HG03558 (cell line): ENCODE measurements around the gene SLCO2A1.

Experiments
- ATAC-seq: cut with Tn5 transposase; IDR thresholded peaks from one replicate; pipeline ENCODE4 v1.9.1; 2021; ENCODE audit warnings: moderate number of reproducible peaks; ENCODE audit not compliant: unreplicated experiment; ENCODE audit errors: extremely low read depth

The SLCO2A1 gene

DNA sequence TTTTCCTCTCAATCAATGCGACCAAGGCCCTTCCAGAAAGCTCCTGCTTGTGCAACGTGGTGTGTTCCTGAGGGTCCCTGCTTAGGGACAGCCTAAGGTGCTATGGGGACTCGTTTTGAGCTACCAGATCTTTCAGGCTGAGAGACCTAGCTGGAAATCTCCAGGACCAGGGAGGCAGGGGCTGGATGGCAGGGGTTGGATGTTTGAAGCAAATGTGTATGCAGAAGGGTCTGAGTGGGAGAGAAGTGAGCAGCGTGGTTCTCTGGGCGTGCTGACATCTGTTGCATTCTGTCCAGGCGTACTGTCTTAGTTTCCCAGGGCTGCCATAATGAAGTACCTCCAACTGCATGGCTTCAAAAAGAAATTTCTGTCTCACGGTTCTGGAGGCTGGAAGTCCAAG is 31.7 kb upstream of the SLCO2A1 start:
- ATAC-seq = no peak

DNA sequence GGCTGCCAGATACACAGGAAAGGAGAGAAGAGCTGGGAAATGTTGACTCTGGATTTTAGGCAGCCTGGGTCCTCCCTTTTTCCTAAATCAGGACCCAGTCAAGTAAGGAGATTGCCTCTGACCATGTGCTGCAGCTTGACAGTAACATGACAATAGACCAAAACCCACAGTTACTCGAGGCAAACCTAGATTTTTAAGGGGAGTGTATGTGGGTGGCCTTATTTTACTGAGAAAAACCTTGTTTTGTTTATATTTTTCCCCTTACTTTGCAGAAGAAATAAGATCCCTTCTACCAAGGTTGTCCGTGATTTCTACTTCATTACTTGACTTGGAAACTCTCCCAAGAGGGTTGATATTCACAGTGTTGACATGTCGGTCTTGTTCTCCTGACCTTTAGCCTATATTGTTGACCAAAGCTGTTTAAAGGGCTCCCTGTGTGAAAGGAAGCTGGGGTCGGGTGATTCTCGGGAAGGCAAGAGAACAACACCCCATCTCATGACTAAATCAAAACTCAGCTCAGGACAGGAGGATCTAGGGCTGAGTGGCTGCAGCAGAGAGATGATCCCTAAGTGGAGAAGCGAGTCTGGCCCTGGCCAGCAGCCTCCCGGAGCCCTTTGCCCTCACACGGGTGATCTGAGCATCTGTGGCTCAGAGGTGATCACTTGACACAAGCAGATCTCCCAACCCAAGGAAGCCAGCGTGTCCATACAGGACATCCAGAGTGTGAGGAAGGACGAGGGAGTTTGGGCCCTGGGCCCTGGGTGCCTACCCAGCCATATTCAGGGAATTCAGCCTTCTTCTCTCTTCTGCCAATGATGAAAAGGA is 31.0 kb upstream of the SLCO2A1 start:
- ATAC-seq = no peak

DNA sequence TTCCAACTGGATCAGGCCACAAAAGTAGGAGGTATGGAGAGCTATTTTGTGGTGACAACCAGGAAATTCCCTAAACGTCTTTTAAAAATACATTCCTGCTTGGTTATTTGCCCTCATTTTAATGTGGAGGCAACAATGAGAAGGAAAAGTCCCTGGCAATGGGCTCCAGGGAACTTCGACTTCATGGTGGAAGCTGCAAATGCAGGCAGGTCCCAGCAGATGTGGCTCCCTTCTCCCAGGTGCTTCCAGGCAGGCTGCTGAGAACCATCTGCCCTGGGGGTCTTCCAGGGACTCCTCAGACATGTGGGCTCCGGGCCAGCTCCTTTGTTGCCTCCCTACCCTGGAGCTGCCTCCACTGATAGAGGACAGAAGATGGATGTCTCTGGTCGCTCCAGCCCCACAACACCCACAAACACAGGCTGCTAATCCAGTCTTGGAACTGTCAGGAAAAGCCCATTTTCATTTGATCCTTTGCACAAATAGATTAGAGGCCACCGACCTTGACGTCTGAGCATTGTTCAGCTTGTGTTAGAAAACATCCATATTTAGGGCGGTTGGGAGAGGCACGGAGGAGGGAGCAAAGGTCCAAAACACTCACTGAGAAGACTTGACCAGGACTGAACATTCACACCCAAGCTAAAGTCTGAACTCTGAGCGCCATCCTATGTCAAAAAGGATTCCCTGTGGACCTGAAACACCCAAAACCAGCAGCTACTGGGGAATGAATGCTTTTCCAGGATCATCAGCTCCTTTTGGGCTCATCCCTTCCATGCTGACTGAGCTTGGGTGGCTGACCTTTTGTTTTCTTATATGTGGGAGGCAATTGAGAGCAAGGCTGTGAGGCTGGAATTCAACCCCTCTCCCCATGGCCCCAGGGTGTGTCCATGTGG is 30.2 kb upstream of the SLCO2A1 start:
- ATAC-seq = no peak

DNA sequence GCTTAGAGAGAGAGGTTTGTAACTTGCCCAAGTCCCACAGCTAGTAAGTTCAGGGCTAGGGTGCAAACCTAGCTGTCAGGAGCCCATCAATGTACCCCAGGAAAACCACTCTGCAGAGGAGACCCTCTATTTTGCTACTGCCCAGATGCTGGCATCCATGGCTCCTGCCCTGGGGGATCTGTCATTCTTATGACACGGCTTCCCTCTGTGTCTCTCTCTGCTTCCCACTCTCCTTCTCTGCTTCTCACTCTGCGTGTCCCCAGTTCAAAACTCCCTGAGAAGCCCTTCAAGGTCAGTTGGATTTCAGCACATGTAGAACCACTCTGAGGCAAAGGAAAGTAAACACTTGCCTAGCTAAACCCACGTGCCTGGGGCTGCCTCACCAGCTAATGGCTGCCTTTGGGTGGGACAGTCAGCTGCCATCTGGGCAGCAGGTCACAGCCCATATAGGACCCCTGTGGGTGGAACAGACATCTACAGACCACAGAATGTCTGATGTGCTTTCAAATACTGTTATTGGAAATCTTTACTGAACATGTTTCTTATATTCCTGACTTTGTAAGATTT is 29.4 kb upstream of the SLCO2A1 start:
- no peak for ATAC-seq

DNA sequence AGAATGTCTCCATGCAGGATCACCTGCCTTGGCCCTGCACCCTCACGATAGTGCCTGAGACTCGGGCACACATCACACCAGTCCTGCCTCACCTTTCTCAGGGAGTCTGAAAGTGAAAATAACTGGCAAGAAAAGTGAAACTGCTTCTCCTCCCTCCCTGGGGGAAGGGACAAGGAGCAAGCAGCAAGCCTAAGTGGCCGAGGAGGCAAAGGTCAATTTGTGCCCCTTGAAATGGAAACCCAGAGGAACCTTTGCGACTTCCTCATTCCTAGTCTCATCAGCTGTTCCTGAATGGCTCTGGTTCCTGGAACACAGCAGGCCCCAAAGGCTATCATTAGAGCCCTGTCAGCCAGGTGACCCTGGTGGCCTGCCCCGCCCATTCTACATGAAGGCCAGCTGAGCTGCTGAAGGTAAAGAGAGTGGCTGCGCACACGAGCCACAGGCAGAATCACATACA is 28.0 kb upstream of the SLCO2A1 start:
- ATAC-seq = no peak

DNA sequence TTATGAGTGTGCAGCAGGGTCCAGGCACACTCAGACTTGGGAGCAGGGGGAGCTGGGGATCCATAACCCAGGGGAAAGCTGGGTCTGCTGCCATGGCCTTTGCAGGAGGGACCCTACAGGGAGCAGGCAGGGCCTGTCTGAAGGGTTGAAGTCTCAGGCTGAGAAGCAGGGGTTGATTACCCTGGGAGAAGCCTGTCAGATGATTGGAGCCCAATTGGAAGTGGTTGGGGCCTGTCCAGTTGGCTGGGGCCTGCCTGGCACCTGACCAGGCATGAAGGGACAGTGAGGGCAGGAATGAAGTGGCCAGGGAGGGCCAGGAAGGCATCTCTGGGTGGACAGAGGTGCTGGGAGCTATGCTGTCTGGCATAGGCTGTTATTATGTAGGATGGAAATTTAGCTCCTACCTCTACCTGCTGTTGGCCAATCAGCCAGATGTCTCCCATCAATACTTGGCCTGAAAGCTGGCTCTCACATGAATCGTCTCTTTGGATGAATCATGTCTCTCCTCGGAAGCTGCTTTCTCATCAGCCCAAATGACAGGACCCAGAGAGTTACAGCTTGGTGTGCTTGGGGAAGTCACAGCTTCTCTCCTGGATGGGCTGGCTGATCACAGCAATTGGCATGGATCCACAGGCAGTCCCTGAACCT is 27.4 kb upstream of the SLCO2A1 start:
- no peak for ATAC-seq

DNA sequence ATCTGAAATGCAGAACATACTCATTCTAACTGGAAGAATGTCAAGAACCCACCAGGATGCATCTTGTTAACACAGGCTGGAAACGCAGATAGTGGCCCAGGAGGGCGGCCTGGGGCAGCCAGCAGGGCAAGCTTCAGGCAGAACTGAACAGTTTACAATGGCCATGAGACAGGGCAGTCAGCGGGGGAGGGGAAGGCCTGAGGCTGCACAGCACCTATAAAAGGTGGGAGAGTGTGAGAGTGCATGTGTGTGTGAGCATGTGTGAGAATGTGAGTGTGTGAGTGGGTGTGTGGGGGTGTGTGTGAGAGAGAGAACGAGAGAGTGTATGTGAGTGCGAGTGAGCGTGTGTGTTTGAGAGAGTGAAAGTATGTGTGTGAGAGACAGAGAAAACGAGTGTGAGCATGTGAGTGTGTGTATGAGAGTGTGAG is 26.8 kb upstream of the SLCO2A1 start:
- no peak for ATAC-seq

DNA sequence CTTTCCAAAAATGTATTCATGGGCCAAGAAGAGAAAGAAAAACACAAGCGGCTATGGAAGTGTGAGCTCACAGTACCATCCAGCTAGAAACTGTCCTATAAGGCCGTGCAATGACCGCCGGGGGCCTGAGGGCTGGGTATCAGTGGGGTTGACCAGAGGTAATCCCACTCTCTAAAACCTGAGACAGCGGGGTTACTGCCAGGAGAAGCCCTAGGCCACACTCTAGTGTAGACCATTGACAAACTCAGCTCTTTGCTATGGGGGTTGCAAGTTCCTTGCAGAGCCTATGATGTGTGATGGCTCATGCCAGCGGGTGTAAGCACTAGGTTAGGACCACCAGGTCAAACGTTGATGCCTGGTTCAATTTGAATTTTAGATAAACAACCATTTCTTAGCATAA is 25.9 kb upstream of the SLCO2A1 start:
- ATAC-seq = no peak

DNA sequence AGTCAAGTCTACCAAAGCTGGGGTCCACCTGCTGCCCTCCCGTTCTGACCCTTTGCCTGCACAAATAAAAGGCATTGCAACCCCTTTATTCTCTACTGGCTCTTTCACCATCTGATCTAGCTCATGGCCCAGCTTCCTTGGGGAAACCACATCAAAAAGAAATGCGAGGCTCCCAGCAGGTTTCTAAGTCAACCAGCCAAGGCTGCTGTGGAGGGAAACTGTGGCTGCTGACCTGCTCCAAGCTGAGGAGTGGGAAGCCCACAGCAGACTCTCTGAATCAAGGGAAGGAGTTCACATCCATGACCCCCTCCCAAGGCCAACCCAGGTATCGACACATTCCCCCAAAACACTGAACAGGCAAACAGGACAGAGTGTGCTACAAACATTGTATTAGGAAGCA is 25.2 kb upstream of the SLCO2A1 start:
- ATAC-seq = no peak

DNA sequence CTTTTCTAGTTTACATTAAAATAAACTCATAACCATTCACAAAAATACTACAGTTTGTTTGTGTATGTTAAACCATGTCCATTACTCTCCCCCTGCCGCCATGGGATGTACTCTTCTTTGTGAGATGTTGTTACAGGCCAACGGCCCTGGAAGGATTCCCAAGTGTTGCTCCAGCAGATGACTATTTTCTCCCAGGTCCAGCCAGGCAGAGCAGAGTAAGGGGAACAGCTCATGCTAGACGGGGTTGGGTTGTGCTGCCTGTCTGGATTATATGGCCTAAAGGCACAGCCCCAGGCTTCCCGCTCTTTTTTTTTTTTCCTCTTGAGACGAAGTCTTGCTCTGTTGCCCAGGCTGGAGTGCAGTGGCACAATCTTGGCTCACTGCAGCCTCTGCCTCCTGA is 24.5 kb upstream of the SLCO2A1 start:
- ATAC-seq = no peak

DNA sequence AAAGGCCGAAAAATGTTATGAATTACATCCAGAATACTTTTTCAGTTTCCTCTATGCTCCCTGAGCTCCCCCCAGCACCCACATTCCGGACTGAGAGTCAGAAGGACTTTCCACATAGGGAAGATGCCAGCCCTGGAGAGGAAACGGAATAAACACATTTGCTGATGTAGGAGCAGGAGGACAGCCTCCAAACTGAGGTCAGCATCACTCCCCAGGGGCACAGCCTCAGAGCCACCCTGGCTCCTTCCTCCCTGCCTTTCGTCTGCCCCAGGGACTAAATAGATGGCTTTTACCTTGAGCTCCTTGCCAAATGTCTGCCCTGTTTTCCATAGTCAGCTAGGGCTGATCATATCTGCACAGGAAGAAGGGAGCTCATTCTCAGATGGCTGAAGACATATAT is 22.6 kb upstream of the SLCO2A1 start:
- no peak for ATAC-seq

DNA sequence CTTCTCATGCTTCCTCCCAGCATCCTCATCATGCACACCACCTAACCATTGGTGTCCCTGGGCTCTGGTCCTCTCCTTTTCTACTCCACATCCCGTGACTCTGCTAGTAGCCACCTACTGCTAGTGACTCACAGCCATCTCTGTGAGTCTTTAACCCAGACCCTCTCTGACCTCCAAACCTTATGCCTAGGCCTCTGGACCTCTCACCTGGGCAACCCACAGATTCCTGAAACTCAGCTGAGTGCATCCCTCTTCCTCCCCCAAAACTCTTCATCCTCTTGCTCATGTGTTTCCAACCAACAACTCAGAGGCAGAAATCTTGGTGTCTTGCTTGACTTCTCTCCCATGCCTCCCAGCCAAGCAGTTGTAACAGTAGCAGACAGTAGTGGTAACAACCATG is 20.0 kb upstream of the SLCO2A1 start:
- ATAC-seq = no peak

DNA sequence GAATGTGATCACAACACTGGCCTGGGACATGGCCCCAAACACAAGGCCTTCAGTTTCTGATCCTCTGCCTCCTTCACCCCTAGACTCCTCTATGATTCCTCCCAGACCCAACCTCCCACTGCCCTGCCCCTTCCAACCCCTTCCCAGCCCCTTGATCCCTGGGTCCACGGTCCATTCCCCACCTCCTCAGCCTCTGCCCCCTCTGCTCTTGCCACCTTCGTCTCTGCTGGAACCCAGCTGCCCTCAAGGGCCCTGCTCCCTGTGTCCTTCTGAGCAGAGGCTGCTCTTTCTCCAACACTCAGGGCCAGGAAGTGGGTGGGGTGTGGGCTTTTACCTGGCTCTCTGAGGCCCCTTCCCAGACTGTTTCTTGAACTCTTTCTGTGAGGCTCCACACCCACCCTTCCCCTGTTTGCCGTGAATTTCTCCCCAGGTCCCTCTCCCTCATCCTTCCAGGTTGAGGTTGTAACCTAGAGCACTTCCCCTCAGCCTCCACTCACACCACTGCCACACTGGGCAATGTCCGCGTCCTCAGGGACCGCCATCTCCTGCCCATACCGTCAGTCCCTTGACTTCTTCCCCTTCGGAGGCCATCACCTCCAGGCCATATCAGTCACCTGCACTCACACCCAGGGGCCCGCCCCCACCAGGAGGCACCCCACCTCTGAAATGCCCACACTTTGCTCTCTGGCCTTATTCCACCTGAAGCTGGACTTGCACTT is 18.7 kb upstream of the SLCO2A1 start:
- no peak for ATAC-seq

DNA sequence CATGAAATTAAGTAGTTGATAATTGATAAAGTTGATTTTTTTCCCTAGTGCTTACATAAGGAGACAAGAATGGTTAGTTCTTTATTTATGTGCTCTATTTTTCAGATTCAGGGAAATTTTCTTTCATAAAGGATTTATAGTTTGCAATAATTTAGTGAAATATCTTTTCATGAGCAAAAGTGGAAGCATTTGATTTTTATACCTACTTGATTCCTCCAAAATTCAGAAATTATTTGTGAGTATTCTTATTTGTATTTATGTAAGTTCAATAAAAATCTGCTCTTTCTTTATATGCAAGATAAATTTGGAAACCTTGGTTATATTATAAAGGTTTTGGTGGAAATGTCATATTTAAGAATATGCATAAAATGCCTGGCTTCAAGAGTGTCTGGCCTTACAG is 14.7 kb upstream of the SLCO2A1 start:
- no peak for ATAC-seq

DNA sequence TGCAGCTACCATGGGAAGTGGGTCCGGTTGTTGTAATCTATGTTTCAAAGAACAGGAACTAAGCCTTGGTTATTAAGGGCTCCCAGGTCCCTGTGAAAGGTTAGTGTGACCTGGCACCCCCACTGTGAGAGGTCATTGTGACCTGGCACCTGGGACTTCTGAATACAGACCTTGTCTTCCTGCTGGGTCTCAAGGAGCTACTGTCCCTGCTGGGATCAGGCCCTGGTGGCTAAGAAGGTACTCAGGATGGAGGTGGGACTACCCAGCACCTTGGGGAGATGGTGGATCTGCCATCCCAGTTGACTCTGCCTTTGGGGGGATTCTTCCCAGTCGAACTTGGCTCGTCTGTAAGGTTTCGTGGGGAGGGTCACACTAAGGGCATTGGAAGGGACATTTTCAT is 10.3 kb upstream of the SLCO2A1 start:
- ATAC-seq = no peak

DNA sequence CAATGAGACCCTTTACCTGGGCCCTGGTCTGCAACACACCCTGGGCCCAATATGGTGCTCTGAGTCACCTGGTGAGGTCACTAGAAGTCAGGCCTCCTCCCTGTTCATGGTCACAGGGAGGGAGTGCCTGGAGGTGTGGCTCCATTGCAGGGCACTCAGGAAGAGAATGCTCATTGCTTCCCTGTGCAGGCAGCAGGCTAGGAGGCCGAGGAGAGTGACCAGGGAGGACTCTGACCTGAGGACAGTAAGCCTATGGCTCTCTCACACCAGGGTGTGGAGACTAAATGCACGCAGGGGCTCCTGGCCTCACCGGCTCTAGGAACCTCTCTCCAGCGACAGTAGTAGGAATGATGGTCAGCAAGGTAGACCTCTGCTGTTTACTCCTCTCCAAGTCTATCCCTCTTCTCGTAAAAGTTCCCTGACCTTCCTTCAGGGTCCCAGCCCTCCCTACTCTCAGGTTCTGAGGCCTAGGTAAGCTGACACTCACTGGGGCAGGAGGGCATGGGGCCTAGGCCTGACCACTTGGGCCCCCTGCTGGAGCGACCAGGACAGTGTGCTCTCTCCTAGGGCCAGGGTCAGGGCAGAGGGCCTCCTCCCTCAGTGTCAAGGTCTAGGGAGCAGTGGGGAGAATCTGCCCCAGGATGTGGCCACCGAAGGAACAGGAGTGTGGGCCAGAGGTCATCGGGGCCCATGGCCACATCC is 9.6 kb upstream of the SLCO2A1 start:
- no peak for ATAC-seq

DNA sequence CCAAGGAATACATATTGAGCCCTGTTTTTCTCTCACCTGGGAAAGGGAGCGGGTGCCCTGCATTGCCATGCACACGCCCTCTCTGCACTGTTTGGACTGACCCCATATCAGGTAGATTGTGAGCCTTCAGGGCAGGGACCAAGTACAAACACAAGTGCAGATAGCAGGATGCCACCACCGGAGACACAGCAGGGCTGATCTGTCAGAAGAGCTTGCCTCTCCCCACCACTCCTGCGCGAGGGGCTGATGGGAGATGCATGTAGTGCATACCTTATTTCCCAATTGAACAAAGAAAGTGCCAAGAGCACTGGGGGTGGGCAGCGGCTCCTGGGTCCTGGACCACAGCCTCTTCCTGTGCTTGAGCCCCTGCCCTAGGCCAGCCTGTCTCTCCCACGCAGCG is 9.0 kb upstream of the SLCO2A1 start:
- ATAC-seq = no peak

DNA sequence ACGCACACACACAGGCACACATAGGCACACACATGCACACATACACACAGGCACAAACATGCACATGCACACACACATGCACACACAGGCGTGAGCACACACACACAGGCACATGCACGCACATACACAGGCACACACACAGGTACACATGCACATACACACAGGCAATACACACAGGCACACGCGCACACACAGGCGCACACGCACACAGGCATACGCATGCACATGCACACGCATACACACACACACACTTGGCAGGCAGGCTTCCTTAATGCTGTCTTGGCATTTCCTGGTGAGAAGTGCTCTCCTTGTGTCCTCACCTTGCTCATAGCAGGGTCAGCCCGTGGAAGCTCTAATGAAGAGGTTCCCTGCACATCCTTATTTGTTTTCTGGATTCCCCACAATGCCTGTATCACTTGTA is 8.4 kb upstream of the SLCO2A1 start:
- ATAC-seq = no peak

DNA sequence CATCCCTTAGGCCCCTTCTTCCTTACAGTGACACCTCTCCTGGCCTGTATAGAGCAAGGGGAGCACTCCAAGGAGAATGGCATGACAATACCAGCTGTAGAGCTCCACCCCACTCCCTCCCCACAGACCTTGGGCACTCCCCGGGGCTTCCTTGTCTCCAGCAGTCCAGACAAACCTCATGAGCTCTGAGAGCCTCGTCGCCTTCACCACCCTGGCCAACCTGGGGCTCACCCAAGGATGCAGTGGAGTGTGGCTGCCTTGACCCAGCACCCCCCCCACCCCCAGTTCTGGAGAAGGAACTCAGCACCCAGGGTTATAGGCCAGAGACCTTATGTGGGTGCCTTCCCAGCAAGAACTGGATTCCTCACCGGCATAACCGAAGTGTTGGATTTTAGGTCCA is 7.4 kb upstream of the SLCO2A1 start:
- no peak for ATAC-seq
